HEK293T (cell line): ENCODE measurements around the gene TRPM2.

Experiments
- CTCF ChIA-PET: fragments of 350-600 bp; formaldehyde crosslinking; extraction: SDS; loops from one replicate; lab custom pipeline; 2021; ENCODE audit warnings: antibody characterized with exemption, inconsistent platforms; lab: Yijun Ruan, JAX
- POLR2A ChIA-PET: fragments of 350-600 bp; formaldehyde crosslinking; extraction: SDS; loops from one replicate; lab custom pipeline; 2020; ENCODE audit warnings: antibody characterized with exemption, inconsistent platforms; lab: Yijun Ruan, JAX
- DNase-seq: peaks from one replicate; pipeline ENCODE4 v3.0.0; 2012; ENCODE audit warnings: mixed read lengths; ENCODE audit errors: extremely low spot score
- ARNT ChIP-seq: fragments of 450-650 bp; IDR thresholded peaks from 2 replicates; pipeline ENCODE4 v1.6.1; 2017; ENCODE audit warnings: mild to moderate bottlenecking
- BHLHE40 ChIP-seq: fragments of 450-650 bp; IDR thresholded peaks from 2 replicates; pipeline ENCODE4 v1.6.1; 2016; ENCODE audit warnings: mild to moderate bottlenecking, moderate library complexity, borderline replicate concordance
- CTBP1 ChIP-seq: fragments of 450-650 bp; IDR thresholded peaks from 2 replicates; pipeline ENCODE4 v1.6.1; 2016; ENCODE audit warnings: borderline replicate concordance
- ELF4 ChIP-seq: fragments of 450-650 bp; IDR thresholded peaks from 2 replicates; pipeline ENCODE4 v1.6.1; 2017; ENCODE audit warnings: antibody characterized with exemption
- FOXA1 ChIP-seq: fragments of 450-650 bp; IDR thresholded peaks from 2 replicates; pipeline ENCODE4 v1.6.1; 2016; ENCODE audit warnings: mild to moderate bottlenecking
- FOXK2 ChIP-seq: fragments of 450-650 bp; IDR thresholded peaks from 2 replicates; pipeline ENCODE4 v1.6.1; 2016; ENCODE audit warnings: mild to moderate bottlenecking
- FOXM1 ChIP-seq: fragments of 450-650 bp; IDR thresholded peaks from 2 replicates; pipeline ENCODE4 v1.6.1; 2017; ENCODE audit warnings: mild to moderate bottlenecking, borderline replicate concordance
- HDGF ChIP-seq: fragments of 450-650 bp; IDR thresholded peaks from 2 replicates; pipeline ENCODE4 v1.6.1; 2017; ENCODE audit warnings: antibody characterized with exemption, borderline replicate concordance
- L3MBTL2 ChIP-seq: fragments of 450-650 bp; conservative IDR thresholded peaks from 2 replicates; pipeline ENCODE4 v1.6.1; 2016; ENCODE audit warnings: mild to moderate bottlenecking
- LEF1 ChIP-seq: fragments of 450-650 bp; IDR thresholded peaks from 2 replicates; pipeline ENCODE4 v1.6.1; 2017; ENCODE audit warnings: mild to moderate bottlenecking, borderline replicate concordance
- NFRKB ChIP-seq: fragments of 450-650 bp; IDR thresholded peaks from 2 replicates; pipeline ENCODE4 v1.6.1; 2016; ENCODE audit warnings: mild to moderate bottlenecking, moderate library complexity
- SP1 ChIP-seq: fragments of 450-650 bp; IDR thresholded peaks from 2 replicates; pipeline ENCODE4 v1.6.1; 2017
- SUZ12 ChIP-seq: fragments of 450-650 bp; IDR thresholded peaks from 2 replicates; pipeline ENCODE4 v1.6.1; 2016; ENCODE audit warnings: mild to moderate bottlenecking
- TARDBP ChIP-seq: fragments of 450-650 bp; IDR thresholded peaks from 2 replicates; pipeline ENCODE4 v1.6.1; 2016
- ZNF384 ChIP-seq: fragments of 450-650 bp; IDR thresholded peaks from 2 replicates; pipeline ENCODE4 v1.6.1; 2016
- TF ChIP-seq, protein P1 (sequence below): fragments of 450-650 bp; IDR thresholded peaks from 2 replicates; pipeline ENCODE4 v1.6.1; 2016

Gene TRPM2

DNA sequence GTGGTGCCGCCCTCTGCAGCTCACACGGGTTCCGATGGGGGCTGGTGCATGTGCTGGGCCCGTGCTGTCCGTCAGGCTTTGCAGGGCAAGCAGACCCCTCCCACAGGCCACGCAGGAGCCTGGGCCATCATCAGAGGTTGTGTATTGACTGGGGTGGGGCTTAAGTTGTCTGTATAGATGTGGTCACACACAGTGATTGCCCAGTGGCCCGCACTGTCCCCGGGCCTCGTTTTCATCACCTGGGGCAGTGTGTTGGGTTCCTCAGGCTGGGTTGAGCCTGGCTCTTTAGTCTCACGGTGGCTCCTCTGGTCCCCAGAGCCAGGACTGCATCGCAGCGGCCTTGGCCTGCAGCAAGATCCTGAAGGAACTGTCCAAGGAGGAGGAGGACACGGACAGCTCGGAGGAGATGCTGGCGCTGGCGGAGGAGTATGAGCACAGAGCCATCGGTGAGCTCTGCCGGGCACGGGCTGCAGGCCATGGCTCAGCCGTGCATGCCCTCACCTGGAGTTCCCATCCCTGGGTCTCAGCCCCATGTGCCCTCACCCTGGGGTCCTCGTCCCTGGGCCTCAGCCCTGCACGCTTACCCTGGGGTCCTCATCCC lies 44.1 kb downstream of the TRPM2 start:
- DNase-seq, result no peak
- POLR2A ChIA-PET, result no interaction called here
- no peak for TF ChIP-seq FOXA1
- no peak for TF ChIP-seq FOXK2
- TF ChIP-seq SP1, result no peak
- TF ChIP-seq HDGF, result no peak
- TF ChIP-seq, protein P1, sequence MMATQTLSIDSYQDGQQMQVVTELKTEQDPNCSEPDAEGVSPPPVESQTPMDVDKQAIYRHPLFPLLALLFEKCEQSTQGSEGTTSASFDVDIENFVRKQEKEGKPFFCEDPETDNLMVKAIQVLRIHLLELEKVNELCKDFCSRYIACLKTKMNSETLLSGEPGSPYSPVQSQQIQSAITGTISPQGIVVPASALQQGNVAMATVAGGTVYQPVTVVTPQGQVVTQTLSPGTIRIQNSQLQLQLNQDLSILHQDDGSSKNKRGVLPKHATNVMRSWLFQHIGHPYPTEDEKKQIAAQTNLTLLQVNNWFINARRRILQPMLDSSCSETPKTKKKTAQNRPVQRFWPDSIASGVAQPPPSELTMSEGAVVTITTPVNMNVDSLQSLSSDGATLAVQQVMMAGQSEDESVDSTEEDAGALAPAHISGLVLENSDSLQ, result no peak
- TF ChIP-seq ARNT, result no peak
- TF ChIP-seq NFRKB, result no peak
- no peak for TF ChIP-seq CTBP1
- no peak for TF ChIP-seq FOXM1
- no peak for TF ChIP-seq ZNF384
- TF ChIP-seq TARDBP, result no peak
- TF ChIP-seq L3MBTL2, result no peak
- no peak for TF ChIP-seq SUZ12
- CTCF ChIA-PET, result no interaction called here

DNA sequence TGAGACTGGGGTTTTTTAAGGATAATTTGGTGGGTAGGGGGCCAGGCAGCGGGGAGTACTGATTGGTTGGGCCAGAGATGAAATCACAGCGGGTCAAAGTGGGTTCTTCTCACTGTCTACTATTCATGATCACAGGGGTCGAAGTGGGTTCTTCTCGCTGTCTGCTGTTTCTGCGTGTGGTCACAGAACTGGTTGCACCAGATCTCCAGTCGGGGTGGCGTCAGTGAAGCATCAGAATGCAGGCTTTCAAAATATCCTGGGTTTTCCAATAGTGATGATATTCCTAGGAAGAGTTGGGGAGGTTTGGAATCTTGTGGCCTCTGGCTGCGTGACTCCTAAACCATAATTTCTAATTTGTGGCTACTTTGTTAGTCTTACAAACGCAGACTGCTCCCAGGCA lies 45.1 kb downstream of the TRPM2 start:
- TF ChIP-seq LEF1 (no peak), BHLHE40 (no peak), FOXM1 (no peak), SP1 (no peak), SUZ12 (no peak), ZNF384 (no peak), CTBP1 (no peak), HDGF (no peak), L3MBTL2 (no peak), ARNT (no peak), NFRKB (no peak), FOXK2 (no peak), FOXA1 (no peak), ELF4 (no peak), TARDBP (no peak)
- TF ChIP-seq, protein P1, result no peak
- CTCF ChIA-PET, result no interaction called here
- DNase-seq, result no peak
- POLR2A ChIA-PET, result no interaction called here

DNA sequence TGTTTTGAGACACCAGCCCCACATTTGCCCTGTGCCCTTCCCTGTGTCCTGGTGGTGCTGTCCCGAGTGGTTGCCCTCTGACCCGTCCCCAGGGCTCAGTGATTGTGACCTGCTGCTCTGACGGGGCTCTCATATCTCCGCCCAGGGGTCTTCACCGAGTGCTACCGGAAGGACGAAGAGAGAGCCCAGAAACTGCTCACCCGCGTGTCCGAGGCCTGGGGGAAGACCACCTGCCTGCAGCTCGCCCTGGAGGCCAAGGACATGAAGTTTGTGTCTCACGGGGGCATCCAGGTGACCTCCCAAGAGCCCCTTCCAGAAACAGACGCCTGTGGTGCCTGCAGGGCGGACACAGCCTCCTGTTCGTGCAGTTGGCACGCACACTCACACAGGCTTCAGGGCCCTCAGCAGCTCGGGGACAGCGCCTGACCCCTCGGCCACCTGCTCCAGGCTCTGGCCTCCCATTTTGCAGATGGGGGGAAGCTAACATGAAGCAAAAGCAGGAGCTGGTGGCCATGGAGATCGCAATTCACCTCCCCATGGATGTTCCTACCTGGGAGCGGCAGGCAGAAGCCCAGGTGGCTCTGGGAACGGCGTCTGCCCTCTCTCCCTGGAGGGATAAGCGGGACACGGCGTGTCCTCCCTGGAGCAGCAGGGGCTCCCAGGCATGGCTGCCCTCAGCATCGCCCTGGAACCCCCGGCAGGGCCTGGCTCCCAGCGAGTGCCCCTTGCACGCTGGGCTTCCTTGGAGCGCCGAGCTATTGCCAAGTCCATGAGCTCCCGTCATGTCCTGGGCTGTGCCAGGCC lies 45.9 kb downstream of the TRPM2 start:
- POLR2A ChIA-PET, result no interaction called here
- CTCF ChIA-PET, result no interaction called here
- TF ChIP-seq FOXM1, result no peak
- no peak for TF ChIP-seq FOXA1
- no peak for TF ChIP-seq CTBP1
- no peak for TF ChIP-seq SP1
- no peak for TF ChIP-seq NFRKB
- no peak for TF ChIP-seq FOXK2
- TF ChIP-seq ELF4, result no peak
- TF ChIP-seq TARDBP, result no peak
- DNase-seq, result no peak

DNA sequence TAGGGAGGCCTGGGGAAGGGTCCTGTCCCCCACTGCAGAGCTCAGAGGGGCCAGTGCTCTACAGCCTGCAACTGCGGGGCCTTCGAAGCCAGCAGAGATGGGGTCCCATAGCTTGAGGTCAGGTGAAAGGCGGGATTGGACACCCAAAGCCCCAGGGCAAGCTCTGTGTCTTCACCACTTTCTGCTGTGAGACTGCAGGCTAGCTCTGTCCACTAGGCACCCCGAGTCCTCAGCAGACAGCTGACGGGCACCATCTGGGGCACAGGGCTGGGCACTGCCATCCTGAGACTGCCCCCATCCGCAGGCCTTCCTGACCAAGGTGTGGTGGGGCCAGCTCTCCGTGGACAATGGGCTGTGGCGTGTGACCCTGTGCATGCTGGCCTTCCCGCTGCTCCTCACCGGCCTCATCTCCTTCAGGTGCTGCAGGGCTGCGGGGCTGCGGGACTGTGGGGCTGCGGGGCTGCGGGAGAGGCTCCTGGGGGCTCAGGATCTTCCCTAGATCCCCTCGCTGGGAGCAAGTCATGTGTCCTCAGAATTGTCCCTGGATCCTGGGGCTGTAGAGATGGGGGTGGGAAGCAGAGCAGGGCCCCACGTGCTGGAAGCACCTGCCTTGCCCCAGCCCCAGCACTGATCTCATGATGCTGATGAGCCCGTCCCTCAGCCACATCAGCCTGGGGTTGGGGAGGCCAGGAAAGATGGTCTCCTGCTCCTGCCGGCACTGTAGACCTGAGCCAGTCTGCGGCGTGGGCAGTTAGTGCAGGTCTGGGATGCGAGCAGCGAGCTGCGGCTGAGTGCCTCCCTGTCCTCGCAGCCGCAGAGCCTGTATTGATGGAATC lies 46.8 kb downstream of the TRPM2 start:
- no peak for TF ChIP-seq ARNT
- TF ChIP-seq, protein P1, result no peak
- no peak for TF ChIP-seq BHLHE40
- no peak for TF ChIP-seq HDGF
- TF ChIP-seq ZNF384, result no peak
- no peak for TF ChIP-seq LEF1
- no peak for TF ChIP-seq FOXA1
- no peak for TF ChIP-seq SP1
- TF ChIP-seq SUZ12, result no peak
- no peak for TF ChIP-seq CTBP1
- TF ChIP-seq FOXK2, result no peak
- no peak for TF ChIP-seq FOXM1
- no peak for TF ChIP-seq NFRKB
- no peak for TF ChIP-seq L3MBTL2
- no peak for TF ChIP-seq ELF4
- ChIA-PET POLR2A (no interaction called here), CTCF (no interaction called here)
- DNase-seq, result no peak

DNA sequence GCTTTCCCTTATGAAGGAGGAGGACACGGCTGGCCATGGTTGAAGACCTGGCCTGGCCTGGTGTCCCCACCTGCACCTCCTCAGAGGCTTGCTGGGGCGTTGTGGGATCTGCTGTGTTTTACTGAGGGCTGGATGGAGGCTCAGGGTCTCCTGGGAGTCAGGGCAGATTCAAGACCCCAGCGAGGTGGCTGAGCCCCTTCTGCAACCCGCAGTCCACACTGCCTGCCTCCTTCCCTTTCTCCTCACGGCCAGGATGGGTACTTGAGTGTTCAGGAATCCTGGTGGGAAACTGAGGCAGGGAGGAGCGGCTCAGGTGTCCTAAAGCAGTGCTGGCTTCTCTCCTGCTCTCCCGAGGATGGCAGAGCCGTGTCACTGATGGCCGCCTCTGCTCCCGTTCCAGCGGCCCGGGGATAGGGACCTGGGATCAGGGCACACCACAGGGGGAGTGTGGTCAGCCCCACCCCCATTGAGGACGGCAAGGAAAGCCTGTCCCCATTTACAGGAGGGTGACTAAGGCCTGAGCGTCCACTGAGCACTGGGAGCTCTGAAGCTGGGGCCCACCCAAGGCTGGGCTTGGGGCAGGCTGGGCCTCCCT lies 47.5 kb downstream of the TRPM2 start:
- TF ChIP-seq FOXK2 (no peak), SUZ12 (no peak), LEF1 (no peak), HDGF (no peak), NFRKB (no peak), SP1 (no peak), CTBP1 (no peak), FOXM1 (no peak), FOXA1 (no peak)
- CTCF ChIA-PET, result no interaction called here
- POLR2A ChIA-PET, result no interaction called here
- DNase-seq, result no peak
